Measurements from ENCODE around the gene TENT4A.

The TENT4A gene

DNA sequence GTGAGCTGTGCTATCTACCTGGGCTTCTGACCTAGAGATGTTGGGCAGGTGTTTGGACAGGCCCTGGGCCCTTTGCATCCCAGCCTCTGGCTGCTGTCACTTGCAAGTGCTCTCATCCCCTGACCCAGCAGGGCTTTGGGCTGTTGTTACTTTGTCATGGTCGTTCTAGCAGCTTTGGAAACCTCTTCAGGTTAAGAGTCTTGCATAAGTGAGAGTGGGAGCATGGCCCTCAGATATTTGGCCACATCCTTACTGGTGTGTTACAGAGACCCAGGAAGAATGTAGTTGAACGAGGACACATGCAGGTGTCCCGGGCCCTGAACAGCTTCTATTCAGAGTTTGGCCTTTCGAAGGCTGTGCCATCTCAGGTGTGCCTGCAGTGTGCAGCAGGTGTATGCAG, 4.5 kb downstream of the TENT4A start:
- Histone ChIP-seq H3K9me3 (no peaks in the 10 kb centered on the region), H3K36me3 (no peaks in the 10 kb centered on the region), H3K27ac (no peak overlapping the region), H3K27me3 (no peaks in the 10 kb centered on the region), H3K4me3 (no peak overlapping the region), H3K4me1 (peaks cover 0 to 79% (median 65%) of the 10 kb centered on the region in 4 donors)
- no peak for DNase-seq
- TF ChIP-seq CTCF (IDR thresholded peaks at IDR 0.05) = no peak
- intact Hi-C loops (cut with DNase I; ENCODE audit: low total_unique reads) = loop anchor here (10.0 kb wide), 1 partner anchor 273 kb away; the partner anchor contains the start of gene UBE2QL1

- H3K36me3 ChIP-seq = no peaks in the 10 kb centered on the region
- no peaks in the 10 kb centered on the region for H3K9me3 ChIP-seq
- no peak overlapping the region for H3K27ac ChIP-seq
- no peak for DNase-seq
- intact Hi-C loops (cut with DNase I; ENCODE audit: low total_unique reads) = loop anchor here (10.0 kb wide), 1 partner anchor 273 kb away; the partner anchor contains the start of gene UBE2QL1
- no peak for TF ChIP-seq CTCF (IDR thresholded peaks at IDR 0.05)
- H3K27me3 ChIP-seq = no peaks in the 10 kb centered on the region
- peaks cover 0 to 85% (median 70%) of the 10 kb centered on the region in 4 donors for H3K4me1 ChIP-seq
- no peak overlapping the region for H3K4me3 ChIP-seq
Measured at GRCh38 chr5:6718161-6718681, 5.0 kb downstream of the TENT4A start.

GRCh38 chr5:6718718-6719117, 5.5 kb downstream of the TENT4A start:
- TF ChIP-seq CTCF (IDR thresholded peaks at IDR 0.05) = no peak
- no peaks in the 10 kb centered on the region for H3K27me3 ChIP-seq
- peaks cover 0 to 90% (median 75%) of the 10 kb centered on the region in 4 donors for H3K4me1 ChIP-seq
- H3K4me3 ChIP-seq = no peak overlapping the region
- intact Hi-C loops (cut with DNase I; ENCODE audit: low total_unique reads) = loop anchor here (10.0 kb wide), 1 partner anchor 274 kb away; the partner anchor contains the start of gene UBE2QL1
- H3K27ac ChIP-seq = no peak overlapping the region
- no peaks in the 10 kb centered on the region for H3K36me3 ChIP-seq
- DNase-seq = peak in 1 of 2 donors; percentile 38
- H3K9me3 ChIP-seq = no peaks in the 10 kb centered on the region

GRCh38 chr5:6719417-6719816, 6.2 kb downstream of the TENT4A start:
- H3K27ac ChIP-seq = no peak overlapping the region
- no peak for TF ChIP-seq CTCF (IDR thresholded peaks at IDR 0.05)
- H3K9me3 ChIP-seq = no peaks in the 10 kb centered on the region
- peak in 1 of 2 donors; percentile 31 for DNase-seq
- H3K36me3 ChIP-seq = no peaks in the 10 kb centered on the region
- H3K4me1 ChIP-seq = peaks cover 0 to 94% (median 77%) of the 10 kb centered on the region in 4 donors
- intact Hi-C loops (cut with DNase I; ENCODE audit: low total_unique reads) = loop anchor here (10.0 kb wide), 1 partner anchor 275 kb away; the partner anchor contains the start of gene UBE2QL1
- no peak overlapping the region for H3K4me3 ChIP-seq
- no peaks in the 10 kb centered on the region for H3K27me3 ChIP-seq

DNA sequence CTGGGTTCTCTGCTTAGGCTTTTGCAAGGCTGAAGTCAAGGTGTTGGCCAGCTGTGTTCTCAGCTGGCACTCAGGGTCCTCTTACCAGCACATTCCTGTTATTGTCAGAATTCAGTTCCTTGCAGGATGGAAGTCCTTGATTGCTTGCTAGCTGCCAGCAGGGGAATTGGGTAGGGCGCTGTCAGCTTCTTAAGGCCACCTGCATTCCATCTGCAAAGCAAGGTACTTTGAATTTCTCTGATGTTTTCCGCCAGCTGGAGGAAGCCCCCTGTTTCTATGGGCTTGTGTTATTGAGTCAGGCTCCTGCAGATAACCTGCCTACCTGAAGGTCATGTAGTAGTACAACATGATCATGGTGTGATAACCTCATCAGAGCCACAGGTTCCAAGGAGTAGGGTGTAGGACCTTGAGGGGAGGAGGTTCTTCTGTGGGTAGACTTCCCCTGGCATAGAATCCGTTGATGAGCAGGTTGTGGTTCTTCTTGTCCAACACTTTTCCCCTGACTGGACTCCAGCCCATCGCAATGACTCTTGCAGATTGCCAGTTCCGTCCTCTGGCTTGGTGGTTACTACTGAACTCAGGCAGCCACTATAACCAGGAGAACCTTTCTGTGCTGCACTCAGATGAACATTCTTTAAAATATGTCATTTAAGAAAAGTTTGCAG, 6.8 kb downstream of the TENT4A start:
- H3K4me3 ChIP-seq = no peak overlapping the region
- peaks cover 0 to 95% (median 75%) of the 10 kb centered on the region in 4 donors for H3K4me1 ChIP-seq
- no peaks in the 10 kb centered on the region for H3K9me3 ChIP-seq
- TF ChIP-seq CTCF (IDR thresholded peaks at IDR 0.05) = no peak
- no peak overlapping the region for H3K27ac ChIP-seq
- DNase-seq = peak in 1 of 2 donors; percentile 47
- no peaks in the 10 kb centered on the region for H3K36me3 ChIP-seq
- intact Hi-C loops (cut with DNase I; ENCODE audit: low total_unique reads) = loop anchor here (10.0 kb wide), 1 partner anchor 275 kb away; the partner anchor contains the start of gene UBE2QL1
- no peaks in the 10 kb centered on the region for H3K27me3 ChIP-seq
